B cell (primary cell): Measurements from ENCODE around the gene NIPBL.

Experiments
- CTCF ChIP-seq: fragments of 200-600 bp; IDR thresholded peaks from one replicate; pipeline ENCODE4 v1.8.0; 2022; ENCODE audit warnings: antibody characterized with exemption, mild to moderate bottlenecking
- EZH2 ChIP-seq: IDR thresholded peaks from 2 replicates; pipeline ENCODE4 v1.6.1; 2012; ENCODE audit warnings: borderline replicate concordance, low read depth, mild to moderate bottlenecking, moderate library complexity, low read length; ENCODE audit not compliant: insufficient read depth, poor library complexity, severe bottlenecking

- TF ChIP-seq CTCF (no peak), EZH2 (no peak)
Measured at GRCh38 chr5:36832274-36832673, 44.3 kb upstream of the NIPBL start.
